ENCODE data around the gene CNIH1.

- TF ChIP-seq, protein P1, sequence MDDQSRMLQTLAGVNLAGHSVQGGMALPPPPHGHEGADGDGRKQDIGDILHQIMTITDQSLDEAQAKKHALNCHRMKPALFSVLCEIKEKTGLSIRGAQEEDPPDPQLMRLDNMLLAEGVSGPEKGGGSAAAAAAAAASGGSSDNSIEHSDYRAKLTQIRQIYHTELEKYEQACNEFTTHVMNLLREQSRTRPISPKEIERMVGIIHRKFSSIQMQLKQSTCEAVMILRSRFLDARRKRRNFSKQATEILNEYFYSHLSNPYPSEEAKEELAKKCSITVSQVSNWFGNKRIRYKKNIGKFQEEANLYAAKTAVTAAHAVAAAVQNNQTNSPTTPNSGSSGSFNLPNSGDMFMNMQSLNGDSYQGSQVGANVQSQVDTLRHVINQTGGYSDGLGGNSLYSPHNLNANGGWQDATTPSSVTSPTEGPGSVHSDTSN (IDR thresholded peaks at IDR 0.05) = no peak
- TF ChIP-seq USF2 (IDR thresholded peaks at IDR 0.05; ENCODE audit: borderline replicate concordance, low read depth, low read length) (no peak), CTCF (IDR thresholded peaks at IDR 0.05) (no peak), ZBTB33 (IDR thresholded peaks at IDR 0.05; ENCODE audit: borderline replicate concordance, low read depth) (no peak), YY1 (IDR thresholded peaks at IDR 0.05; ENCODE audit: low read depth) (no peak), GABPA (IDR thresholded peaks at IDR 0.05; ENCODE audit: low read depth) (no peak), TCF12 (IDR thresholded peaks at IDR 0.05) (no peak)
Observed at GRCh38 chr14:54395284-54395683, 45.9 kb downstream of the CNIH1 start.
